GM12878 (cell line): Measurements from ENCODE around the gene OAS1. TPM values are rescaled to one million over a fixed set of nuclear protein-coding genes. Genes with fewer than 3 reads are reported as not detected.
A peak's percentile ranks its signal among the peaks of the same experiment; 100 is the strongest.

ENCODE experiments used
- BACH1 ChIP-seq: fragments of 450-650 bp; IDR thresholded peaks from 2 replicates; pipeline ENCODE4 v1.6.1; 2017; ENCODE audit warnings: mild to moderate bottlenecking, borderline replicate concordance
- CTCF ChIP-seq, 3 experiments: IDR thresholded peaks in 2 of 3; conservative IDR thresholded peaks in 1 of 3; 2 replicates each; pipeline ENCODE4 v1.5.1; 2011; ENCODE audit warnings: low read depth in 3 of 3, low read length in 3 of 3, mild to moderate bottlenecking in 3 of 3, control low read depth in 2 of 3, moderate library complexity in 2 of 3, inconsistent platforms in 1 of 3, mixed read lengths in 1 of 3; ENCODE audit not compliant: control insufficient read depth in 2 of 3, insufficient read depth in 1 of 3; ENCODE audit errors: extremely low read depth in 1 of 3
- EGR1 ChIP-seq, 2 experiments: IDR thresholded peaks; 1 replicate in 1 of 2; 2 replicates in 1 of 2; pipeline ENCODE4 v1.6.1; 2011 to 2012; ENCODE audit warnings: low read depth in 2 of 2, low read length in 2 of 2, borderline replicate concordance in 1 of 2, mild to moderate bottlenecking in 1 of 2, moderate library complexity in 1 of 2
- IKZF1 ChIP-seq: fragments of 450-650 bp; conservative IDR thresholded peaks from 2 replicates; pipeline ENCODE4 v1.6.1; 2017; ENCODE audit warnings: antibody characterized with exemption, mild to moderate bottlenecking
- MXI1 ChIP-seq: fragments of 150-350 bp; IDR thresholded peaks from 2 replicates; pipeline ENCODE4 v1.6.1; 2011; ENCODE audit warnings: low read depth, mild to moderate bottlenecking, inconsistent platforms, low read length, improper control_type of control experiment
- NKRF ChIP-seq: fragments of 450-650 bp; conservative IDR thresholded peaks from 2 replicates; pipeline ENCODE4 v1.6.1; 2017; ENCODE audit warnings: mild to moderate bottlenecking, moderate library complexity
- NRF1 ChIP-seq: conservative IDR thresholded peaks from 2 replicates; pipeline ENCODE4 v1.6.1; 2011; ENCODE audit warnings: mild to moderate bottlenecking, low read depth, low read length, improper control_type of control experiment
- POLR2AphosphoS5 ChIP-seq: IDR thresholded peaks from 2 replicates; pipeline ENCODE4 v1.6.1; 2011; ENCODE audit warnings: mild to moderate bottlenecking, low read length, inconsistent platforms
- REST ChIP-seq: IDR thresholded peaks from 2 replicates; pipeline ENCODE4 v1.6.1; 2012; ENCODE audit warnings: mild to moderate bottlenecking, low read depth, low read length
- polyA plus RNA-seq, 11 experiments: library from polyadenylated mRNA; depleted of rRNA in 4 of 11; unstranded in 6 of 11; stranded (reverse) in 5 of 11; fragments of >200 nt; fragmentation: Nextera tagmentation in 4 of 11; fragmentation: Illumina TruSeq in 1 of 11; extraction: Ambion mirVana in 4 of 11; extraction: Trizol in 1 of 11; gene quantifications; 1 replicate in 1 of 11; 2 replicates in 10 of 11; pipeline versions ENCODE4 v1.2.1 to v1.2.3, GENCODE V29; 2011 to 2016; ENCODE audit warnings: inconsistent platforms in 2 of 11, missing spikeins in 2 of 11, low read depth in 1 of 11
- total RNA-seq, 4 experiments: library from RNA; depleted of rRNA in 3 of 4; stranded (reverse); fragments of >200 nt in 3 of 4; fragmentation: Illumina TruSeq in 1 of 4; extraction: Trizol in 1 of 4; gene quantifications; 2 replicates each; pipeline versions ENCODE4 v1.2.1 to v1.2.3, GENCODE V29; 2013 to 2021
- TF ChIP-seq, protein P1 (sequence below): fragments of 450-650 bp; IDR thresholded peaks from 2 replicates; pipeline ENCODE4 v1.6.1; 2018; ENCODE audit warnings: mild to moderate bottlenecking, low read depth, moderate library complexity; ENCODE audit not compliant: partially characterized antibody
- TF ChIP-seq, protein P2 (sequence below): fragments of 450-650 bp; IDR thresholded peaks from 2 replicates; pipeline ENCODE4 v1.6.1; 2018; ENCODE audit warnings: borderline replicate concordance, mild to moderate bottlenecking; ENCODE audit not compliant: partially characterized antibody

Gene OAS1
- total and polyA plus RNA-seq, 10 of the 15 experiments (the other 5 are each of a cell fraction or from before 2014, with no cell fraction given) = 44.7 to 287 (median 64.3) TPM

- TF ChIP-seq, protein P1, sequence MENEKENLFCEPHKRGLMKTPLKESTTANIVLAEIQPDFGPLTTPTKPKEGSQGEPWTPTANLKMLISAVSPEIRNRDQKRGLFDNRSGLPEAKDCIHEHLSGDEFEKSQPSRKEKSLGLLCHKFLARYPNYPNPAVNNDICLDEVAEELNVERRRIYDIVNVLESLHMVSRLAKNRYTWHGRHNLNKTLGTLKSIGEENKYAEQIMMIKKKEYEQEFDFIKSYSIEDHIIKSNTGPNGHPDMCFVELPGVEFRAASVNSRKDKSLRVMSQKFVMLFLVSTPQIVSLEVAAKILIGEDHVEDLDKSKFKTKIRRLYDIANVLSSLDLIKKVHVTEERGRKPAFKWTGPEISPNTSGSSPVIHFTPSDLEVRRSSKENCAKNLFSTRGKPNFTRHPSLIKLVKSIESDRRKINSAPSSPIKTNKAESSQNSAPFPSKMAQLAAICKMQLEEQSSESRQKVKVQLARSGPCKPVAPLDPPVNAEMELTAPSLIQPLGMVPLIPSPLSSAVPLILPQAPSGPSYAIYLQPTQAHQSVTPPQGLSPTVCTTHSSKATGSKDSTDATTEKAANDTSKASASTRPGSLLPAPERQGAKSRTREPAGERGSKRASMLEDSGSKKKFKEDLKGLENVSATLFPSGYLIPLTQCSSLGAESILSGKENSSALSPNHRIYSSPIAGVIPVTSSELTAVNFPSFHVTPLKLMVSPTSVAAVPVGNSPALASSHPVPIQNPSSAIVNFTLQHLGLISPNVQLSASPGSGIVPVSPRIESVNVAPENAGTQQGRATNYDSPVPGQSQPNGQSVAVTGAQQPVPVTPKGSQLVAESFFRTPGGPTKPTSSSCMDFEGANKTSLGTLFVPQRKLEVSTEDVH = peak; percentile 21
- TF ChIP-seq REST (peak; percentile 55; the same call in 1 of the 2 replicates), CTCF (IDR thresholded peaks at IDR 0.05 in 2 of 3, conservative IDR thresholded peaks at IDR 0.05 in 1 of 3; ENCODE audit: control insufficient read depth in 2 of 3, extremely low read depth in 1 of 3, insufficient read depth in 1 of 3, low read depth in 3 of 3, low read length in 3 of 3) (0 out of 6 replicates have a peak, but pooled peaks of 1 of the 3 experiments have one; percentile 3), IKZF1 (peak; percentile 97), EGR1 (IDR thresholded peaks at IDR 0.05; ENCODE audit: borderline replicate concordance in 1 of 2, low read depth in 2 of 2, low read length in 2 of 2) (peak in 1 of 2 experiments; percentile 30; a peak in 1 of 3 replicates), BACH1 (peak; percentile 64; the same call in 1 of the 2 replicates), NRF1 (no peak), NKRF (peak; percentile 54; the same call in 1 of the 2 replicates), MXI1 (peak; percentile 43), POLR2AphosphoS5 (no peak)
- TF ChIP-seq, protein P2, sequence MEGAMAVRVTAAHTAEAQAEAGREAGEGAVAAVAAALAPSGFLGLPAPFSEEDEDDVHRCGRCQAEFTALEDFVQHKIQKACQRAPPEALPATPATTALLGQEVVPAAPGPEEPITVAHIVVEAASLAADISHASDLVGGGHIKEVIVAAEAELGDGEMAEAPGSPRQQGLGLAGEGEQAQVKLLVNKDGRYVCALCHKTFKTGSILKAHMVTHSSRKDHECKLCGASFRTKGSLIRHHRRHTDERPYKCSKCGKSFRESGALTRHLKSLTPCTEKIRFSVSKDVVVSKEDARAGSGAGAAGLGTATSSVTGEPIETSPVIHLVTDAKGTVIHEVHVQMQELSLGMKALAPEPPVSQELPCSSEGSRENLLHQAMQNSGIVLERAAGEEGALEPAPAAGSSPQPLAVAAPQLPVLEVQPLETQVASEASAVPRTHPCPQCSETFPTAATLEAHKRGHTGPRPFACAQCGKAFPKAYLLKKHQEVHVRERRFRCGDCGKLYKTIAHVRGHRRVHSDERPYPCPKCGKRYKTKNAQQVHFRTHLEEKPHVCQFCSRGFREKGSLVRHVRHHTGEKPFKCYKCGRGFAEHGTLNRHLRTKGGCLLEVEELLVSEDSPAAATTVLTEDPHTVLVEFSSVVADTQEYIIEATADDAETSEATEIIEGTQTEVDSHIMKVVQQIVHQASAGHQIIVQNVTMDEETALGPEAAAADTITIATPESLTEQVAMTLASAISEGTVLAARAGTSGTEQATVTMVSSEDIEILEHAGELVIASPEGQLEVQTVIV = peak; percentile 53
Measured at GRCh38 chr12:112937741-112938719, 31.3 kb downstream of the OAS1 start, which contains the start of gene OAS3 (continued).
